ENCODE results near the gene GNA15.
"Not testable (repeated sequence)": the region's sequence is repeated elsewhere in the genome, so short reads cannot be mapped to it uniquely, and the experiment has no call there.

The GNA15 gene

GRCh38 chr19:3149526-3150505 lies 14.0 kb downstream of the GNA15 start:
- DNase-seq (ENCODE audit: low read depth in 3 of 3) = no peak

DNA sequence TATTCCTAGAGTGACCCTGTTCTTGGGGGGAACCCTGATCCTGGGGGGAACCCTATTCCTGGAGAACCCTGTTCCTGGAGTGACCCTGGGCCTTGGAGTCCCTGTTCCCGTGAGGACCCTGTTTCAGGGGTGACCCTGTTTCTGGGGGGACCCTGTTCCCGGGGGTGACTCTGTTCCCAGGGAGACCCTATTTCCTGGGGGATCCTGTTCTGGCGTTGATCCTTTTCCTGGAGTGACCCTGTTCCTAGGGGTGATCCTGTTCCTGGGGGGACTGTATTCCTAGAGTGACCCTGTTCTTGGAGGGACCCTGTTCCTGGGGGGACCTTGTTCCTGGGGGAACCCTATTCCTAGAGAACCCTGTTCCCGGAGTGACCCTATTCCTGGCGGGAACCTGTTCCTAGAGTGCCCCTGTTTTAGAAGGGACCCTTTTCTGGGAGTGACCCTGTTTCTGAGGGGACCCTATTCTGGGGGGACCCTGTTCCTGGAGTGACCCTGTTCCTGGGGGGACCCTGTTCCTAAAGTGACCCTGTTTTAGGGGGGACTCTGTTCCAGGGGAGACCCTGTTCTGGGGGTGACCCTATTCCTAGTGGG lies 15.0 kb downstream of the GNA15 start:
- no peak for DNase-seq (ENCODE audit: low read depth in 3 of 3)

DNA sequence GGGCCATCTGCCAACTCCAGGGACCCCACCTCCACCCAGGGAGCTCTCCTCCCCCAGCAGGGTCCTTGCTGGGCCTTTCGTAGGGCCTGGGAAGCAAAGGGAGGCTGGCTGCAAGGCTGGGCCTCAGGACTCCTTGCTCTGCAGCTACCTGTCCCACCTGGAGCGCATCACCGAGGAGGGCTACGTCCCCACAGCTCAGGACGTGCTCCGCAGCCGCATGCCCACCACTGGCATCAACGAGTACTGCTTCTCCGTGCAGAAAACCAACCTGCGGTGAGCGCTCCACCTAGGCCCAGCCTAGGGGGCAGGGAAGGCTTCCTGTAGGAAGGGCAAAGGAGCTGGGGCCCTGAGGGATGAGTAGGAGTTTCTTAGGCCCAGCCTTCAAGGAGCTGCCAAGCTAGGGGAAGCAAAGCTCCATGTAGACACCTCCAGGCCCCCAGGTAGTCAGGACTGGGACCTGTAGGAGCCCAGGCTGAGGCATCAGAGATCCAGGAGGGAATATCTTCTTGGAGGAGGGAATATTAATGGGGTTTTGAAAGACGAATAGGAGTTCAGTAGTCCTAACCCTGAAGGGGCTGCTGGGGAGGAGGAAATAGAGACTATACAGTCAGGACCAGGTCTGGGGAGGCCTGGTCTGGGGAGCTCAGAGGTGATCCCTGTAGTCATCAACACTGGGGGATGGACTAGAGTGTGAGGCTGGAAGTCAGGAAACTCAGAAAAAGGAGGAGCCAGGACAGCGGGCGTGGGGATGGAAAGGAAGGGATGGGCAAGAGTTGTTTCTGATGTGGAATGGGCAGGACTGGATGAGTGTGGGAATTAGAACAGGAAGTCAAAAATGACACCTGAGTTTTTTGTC lies 16.0 kb downstream of the GNA15 start:
- DNase-seq (ENCODE audit: low read depth in 3 of 3) = no peak

DNA sequence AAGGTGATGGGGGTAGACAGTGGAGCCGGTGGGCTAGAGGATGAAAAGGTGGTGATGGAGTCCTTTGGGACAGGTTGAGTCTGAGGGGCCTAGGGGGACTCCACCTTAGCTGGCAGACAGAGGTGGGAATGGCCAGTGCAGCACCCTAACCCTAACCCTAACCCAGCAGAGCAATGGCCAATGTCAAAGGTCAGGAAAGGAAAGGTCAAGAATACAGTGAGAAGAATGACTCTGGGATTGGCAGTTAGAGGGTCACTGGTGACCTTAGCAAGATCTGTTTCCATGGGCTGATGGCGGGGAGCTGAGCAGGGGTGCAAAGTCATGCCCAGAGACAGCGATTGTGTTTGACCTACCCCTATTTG lies 16.6 kb downstream of the GNA15 start:
- DNase-seq (ENCODE audit: low read depth in 3 of 3) = no peak

DNA sequence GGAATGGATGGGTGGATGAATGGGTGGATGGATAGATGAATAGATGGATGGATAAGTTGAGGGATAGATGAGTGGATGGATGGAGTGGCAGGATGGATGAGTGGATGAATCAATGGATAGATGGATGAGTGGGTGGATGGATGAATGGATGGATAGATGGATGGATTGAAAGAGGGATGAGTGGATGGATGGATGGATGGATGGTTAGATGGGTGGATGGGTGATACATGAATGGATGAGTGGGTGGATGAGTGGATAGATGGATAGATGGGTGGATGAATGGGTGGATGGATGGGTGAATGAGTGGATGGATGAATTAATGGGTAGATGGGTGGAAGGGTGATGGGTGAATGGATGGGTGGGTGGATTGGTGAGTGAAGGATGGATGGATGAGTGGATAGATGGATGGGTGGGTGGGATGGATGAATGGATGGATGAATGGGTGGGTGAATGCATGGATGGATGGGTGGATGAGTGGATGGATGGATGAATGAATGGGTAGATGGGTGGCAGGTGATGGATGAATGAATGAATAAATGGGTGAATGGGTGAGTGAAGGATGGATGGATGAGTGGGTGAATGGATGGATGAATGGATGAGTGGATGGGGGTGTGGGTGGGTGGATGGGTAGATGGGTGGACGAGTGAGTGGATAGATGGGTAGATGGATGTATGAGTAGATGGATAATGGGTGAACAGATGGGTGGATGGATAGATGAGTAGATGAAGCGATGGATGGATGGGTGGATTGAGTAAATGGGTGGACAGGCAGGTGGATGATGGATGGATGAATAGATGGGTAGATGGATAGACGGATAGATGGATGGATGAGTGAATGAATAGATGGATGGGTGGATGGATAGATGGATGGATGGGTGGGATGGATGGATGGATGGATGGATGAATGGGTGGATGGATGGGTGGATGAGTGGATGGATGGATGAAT lies 17.7 kb downstream of the GNA15 start:
- DNase-seq (ENCODE audit: low read depth in 3 of 3) = no peak

- not testable (repeated sequence) for DNase-seq (ENCODE audit: low read depth in 3 of 3)
These were observed 18.6 kb downstream of the GNA15 start for GRCh38 chr19:3154447-3154846.

GRCh38 chr19:3154957-3155736 lies 19.3 kb downstream of the GNA15 start:
- peak; percentile 43 to 81 (median 69) for DNase-seq (ENCODE audit: low read depth in 3 of 3)

DNA sequence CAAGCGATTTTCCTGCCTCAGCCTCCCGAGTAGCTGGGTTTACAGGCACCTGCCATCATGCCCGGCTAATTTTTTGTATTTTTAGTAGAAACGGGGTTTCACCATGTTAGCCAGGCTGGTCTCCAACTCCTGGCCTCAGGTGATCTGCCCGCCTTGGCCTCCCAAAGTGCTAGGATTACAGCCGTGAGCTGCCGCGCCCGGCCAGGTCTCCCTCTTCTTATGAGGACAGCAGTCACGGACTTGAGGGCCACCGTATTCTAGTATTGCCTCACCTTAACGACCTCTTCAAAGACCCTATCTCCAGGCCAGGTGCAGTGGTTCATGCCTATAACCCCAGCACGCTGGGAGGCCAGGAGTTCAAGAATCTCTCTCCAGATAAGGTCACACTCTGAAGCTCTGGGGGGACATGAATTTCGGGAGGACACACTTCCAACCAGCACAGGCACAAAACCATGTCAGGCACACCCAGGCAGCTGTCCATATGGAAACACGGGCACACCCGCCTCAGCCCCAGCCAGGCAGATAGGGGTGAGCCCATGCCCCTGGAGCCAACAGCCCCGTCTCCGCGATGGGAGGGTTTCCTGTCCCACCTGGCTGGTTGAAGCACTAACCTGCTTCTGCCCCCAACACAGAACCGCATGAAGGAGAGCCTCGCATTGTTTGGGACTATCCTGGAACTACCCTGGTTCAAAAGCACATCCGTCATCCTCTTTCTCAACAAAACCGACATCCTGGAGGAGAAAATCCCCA lies 21.4 kb downstream of the GNA15 start:
- no peak for DNase-seq (ENCODE audit: low read depth in 3 of 3)

DNA sequence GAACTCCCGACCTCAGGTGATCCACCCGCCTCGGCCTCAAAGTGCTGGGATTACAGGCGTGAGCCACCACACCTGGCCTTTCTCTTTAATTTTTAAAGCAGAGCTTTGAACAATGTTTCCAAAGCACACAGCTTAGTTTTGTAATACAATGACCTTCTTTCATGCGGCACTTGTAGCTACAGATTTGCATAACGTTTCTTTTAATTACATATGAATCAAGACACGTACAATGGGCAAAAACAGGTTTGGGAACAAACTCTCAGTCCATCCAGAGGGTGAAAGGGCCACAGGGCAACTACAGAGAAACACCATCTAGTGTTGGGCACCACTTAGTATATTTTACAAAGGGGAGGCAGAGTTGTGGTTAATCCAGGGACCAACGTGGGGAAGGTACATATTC lies 23.7 kb downstream of the GNA15 start:
- DNase-seq (ENCODE audit: low read depth in 3 of 3) = no peak

DNA sequence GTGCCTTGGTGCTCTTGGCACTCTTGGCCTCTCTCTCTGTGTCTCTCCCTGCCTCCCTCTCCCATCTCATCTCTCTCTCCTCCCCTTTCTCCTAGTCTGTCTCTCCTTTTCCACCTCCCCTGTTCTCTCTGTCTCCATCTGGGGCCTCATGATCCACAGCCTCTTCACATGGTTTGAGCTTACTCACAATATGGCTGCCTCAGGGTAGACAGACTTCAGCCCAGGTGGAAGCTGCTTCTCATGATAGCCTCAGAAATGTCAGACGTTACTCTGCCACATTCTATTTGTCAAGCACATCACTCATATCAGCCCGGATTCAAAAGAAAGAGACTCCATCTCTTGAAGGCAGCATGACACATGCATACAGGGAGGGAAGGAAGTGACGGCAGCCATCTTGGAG lies 24.4 kb downstream of the GNA15 start:
- no peak for DNase-seq (ENCODE audit: low read depth in 3 of 3)

- no peak for DNase-seq (ENCODE audit: low read depth in 3 of 3)
These were observed 25.6 kb downstream of the GNA15 start for GRCh38 chr19:3161453-3161852.

DNA sequence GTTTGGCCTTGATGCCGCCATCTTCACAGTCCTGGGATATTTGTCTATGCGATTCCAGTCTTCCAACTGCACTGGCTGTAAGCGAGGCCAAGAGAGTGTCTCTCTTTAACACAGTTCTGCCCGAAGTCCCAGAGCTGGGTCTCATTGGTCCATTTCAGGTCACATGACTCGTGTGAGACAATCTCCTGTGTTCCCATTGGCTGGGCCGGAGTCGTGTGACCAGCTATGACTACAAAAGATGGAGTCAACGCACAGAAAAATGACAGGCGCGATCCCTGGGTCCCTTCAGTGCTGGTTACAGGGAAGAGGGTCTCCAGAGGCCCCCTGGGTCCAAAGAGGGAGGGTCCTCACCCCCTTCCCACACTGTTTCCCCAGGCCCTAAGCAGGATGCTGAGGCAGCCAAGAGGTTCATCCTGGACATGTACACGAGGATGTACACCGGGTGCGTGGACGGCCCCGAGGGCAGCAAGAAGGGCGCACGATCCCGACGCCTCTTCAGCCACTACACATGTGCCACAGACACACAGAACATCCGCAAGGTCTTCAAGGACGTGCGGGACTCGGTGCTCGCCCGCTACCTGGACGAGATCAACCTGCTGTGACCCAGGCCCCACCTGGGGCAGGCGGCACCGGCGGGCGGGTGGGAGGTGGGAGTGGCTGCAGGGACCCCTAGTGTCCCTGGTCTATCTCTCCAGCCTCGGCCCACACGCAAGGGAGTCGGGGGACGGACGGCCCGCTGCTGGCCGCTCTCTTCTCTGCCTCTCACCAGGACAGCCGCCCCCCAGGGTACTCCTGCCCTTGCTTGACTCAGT lies 26.8 kb downstream of the GNA15 start:
- no peak for DNase-seq (ENCODE audit: low read depth in 3 of 3)

DNA sequence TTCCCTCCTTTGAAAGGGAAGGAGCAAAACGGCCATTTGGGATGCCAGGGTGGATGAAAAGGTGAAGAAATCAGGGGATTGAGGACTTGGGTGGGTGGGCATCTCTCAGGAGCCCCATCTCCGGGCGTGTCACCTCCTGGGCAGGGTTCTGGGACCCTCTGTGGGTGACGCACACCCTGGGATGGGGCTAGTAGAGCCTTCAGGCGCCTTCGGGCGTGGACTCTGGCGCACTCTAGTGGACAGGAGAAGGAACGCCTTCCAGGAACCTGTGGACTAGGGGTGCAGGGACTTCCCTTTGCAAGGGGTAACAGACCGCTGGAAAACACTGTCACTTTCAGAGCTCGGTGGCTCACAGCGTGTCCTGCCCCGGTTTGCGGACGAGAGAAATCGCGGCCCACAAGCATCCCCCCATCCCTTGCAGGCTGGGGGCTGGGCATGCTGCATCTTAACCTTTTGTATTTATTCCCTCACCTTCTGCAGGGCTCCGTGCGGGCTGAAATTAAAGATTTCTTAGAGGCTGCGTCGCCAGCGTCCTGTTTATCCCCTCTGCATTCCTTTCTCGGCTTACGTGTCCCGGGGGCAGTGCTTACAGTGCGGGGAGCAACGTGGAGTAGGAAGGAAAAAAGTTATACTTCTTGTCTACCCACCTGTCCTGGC lies 27.5 kb downstream of the GNA15 start:
- DNase-seq (ENCODE audit: low read depth in 3 of 3) = peak; percentile 41 to 66 (median 53)

DNA sequence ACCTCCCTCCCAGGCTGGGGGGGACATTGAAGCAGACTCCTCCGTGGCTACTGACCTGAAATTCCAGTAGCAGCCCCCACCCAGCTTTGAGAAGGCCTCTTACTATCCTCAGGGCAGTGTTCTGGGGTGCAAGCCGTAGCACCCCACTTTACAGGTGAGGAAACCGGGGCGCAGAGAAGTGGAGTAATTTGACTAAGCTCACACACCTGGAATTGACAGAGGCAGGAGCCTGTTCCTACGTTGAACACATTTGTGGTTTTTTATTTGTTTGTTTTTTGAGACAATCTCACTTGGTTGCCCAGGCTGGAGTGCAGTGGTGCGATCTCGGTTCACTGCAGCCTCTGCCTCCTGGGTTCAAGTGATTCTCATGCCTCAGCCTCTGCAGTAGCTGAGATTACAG lies 28.1 kb downstream of the GNA15 start:
- DNase-seq (ENCODE audit: low read depth in 3 of 3) = no peak

- DNase-seq (ENCODE audit: low read depth in 3 of 3) = no peak
These were observed 31.9 kb downstream of the GNA15 start for GRCh38 chr19:3167533-3168272.

GRCh38 chr19:3171894-3172672 lies 36.2 kb downstream of the GNA15 start:
- no peak for DNase-seq (ENCODE audit: low read depth in 3 of 3)

- not testable (repeated sequence) for DNase-seq (ENCODE audit: low read depth in 3 of 3)
These were observed 36.8 kb downstream of the GNA15 start for GRCh38 chr19:3172673-3173000.
